NCI-H2029 (cell line): ENCODE results near the gene LHFPL5.

Source experiments
- DNase-seq: peaks from one replicate; lab custom pipeline; 2025; lab: John Stamatoyannopoulos, UW

Gene LHFPL5

GRCh38 chr6:35856250-35856649 is 51.1 kb downstream of the LHFPL5 start:
- no peak for DNase-seq

GRCh38 chr6:35857853-35858252 is 52.7 kb downstream of the LHFPL5 start:
- DNase-seq, result no peak

GRCh38 chr6:35859367-35859766 is 54.2 kb downstream of the LHFPL5 start:
- no peak for DNase-seq
